Neural cell (in vitro differentiated cells): ENCODE measurements around the gene ARMC2.

Source experiments
- CTCF ChIP-seq: fragments of 450-650 bp; IDR thresholded peaks from 2 replicates; pipeline ENCODE4 v1.5.1; 2014; ENCODE audit warnings: antibody characterized with exemption, mild to moderate bottlenecking, moderate library complexity; ENCODE audit not compliant: poor library complexity, severe bottlenecking
- EP300 ChIP-seq: fragments of 450-650 bp; conservative IDR thresholded peaks from 2 replicates; pipeline ENCODE4 v1.6.1; 2014; ENCODE audit warnings: antibody characterized with exemption, mild to moderate bottlenecking, moderate library complexity; ENCODE audit not compliant: poor library complexity, severe bottlenecking
- EZH2 ChIP-seq: fragments of 200-600, 300-800 bp; shearing (Covaris generic), sonication (generic); IDR thresholded peaks from 2 replicates; pipeline ENCODE4 v1.6.1; 2014; ENCODE audit warnings: antibody characterized with exemption, low read length, borderline replicate concordance, mild to moderate bottlenecking; ENCODE audit not compliant: insufficient read depth, poor library complexity, severe bottlenecking
- RAD21 ChIP-seq: fragments of 450-650 bp; conservative IDR thresholded peaks from 2 replicates; pipeline ENCODE4 v1.6.1; 2014; ENCODE audit warnings: antibody characterized with exemption, mild to moderate bottlenecking, moderate library complexity
- REST ChIP-seq: IDR thresholded peaks from 2 replicates; pipeline ENCODE4 v1.6.1; 2012; ENCODE audit warnings: borderline replicate concordance
- TAF1 ChIP-seq: IDR thresholded peaks from 2 replicates; pipeline ENCODE4 v1.6.1; 2012; ENCODE audit warnings: low read depth

GRCh38 chr6:108872141-108872557, 23.9 kb downstream of the ARMC2 start:
- TF ChIP-seq RAD21 (no peak), CTCF (no peak), EP300 (no peak), EZH2 (no peak), REST (no peak), TAF1 (no peak)
